Esophagus squamous epithelium (tissue), 4 donors: ENCODE results near the gene NUDT15.

Source experiments
- POLR2A ChIP-seq, 4 donors: fragments of 450-650 bp; IDR thresholded peaks; one replicate each; pipeline ENCODE4 v1.6.1; 2017; ENCODE audit warnings: antibody characterized with exemption in 4 of 4, mild to moderate bottlenecking in 4 of 4, moderate library complexity in 3 of 4
- TF ChIP-seq, protein P1 (sequence below), 6 experiments: fragments of 450-650 bp in 4 of 6; fragments of 200-600 bp in 2 of 6; sonication (generic) in 2 of 6; IDR thresholded peaks; one replicate each; pipeline ENCODE4 v1.5.1; 2016 to 2019; ENCODE audit warnings: antibody characterized with exemption in 6 of 6, mild to moderate bottlenecking in 4 of 6, moderate library complexity in 4 of 6

DNA sequence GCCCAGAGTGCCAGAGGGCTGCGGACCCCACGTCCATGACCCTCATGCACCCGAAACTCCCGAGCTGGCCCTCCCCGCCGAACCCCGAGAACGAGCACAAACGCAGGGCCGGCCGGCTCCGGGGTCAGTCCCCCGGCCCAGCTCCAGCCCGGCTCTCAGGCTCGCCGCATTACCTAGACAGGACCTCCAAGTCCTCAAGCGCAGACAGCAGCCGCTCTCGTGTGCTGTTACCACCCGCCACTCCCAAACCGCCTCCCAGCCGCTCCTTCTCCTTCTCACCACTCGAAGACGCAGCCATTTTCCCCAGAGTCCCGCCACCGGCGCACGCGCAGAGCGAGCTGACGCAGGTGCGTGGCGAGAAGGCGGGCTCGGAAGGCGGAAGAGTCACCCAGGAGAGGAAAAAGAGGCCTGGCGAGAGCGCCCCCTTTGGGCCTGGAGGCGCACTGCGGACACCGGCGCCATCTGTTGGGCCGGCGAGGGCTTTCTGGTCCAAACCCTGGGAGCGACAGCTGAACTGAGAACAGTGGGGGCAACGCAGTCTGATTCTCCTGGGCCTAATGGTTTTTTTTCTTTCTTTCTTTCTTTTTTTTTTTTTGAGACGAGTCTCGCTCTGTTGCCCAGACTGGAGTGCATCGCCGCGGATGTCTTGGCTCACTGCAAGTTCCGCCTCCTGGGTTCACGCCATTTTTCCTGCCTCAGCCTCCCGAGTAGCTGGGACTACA lies 57.4 kb downstream of the NUDT15 start, which contains the start of gene MED4:
- TF ChIP-seq, protein P1, sequence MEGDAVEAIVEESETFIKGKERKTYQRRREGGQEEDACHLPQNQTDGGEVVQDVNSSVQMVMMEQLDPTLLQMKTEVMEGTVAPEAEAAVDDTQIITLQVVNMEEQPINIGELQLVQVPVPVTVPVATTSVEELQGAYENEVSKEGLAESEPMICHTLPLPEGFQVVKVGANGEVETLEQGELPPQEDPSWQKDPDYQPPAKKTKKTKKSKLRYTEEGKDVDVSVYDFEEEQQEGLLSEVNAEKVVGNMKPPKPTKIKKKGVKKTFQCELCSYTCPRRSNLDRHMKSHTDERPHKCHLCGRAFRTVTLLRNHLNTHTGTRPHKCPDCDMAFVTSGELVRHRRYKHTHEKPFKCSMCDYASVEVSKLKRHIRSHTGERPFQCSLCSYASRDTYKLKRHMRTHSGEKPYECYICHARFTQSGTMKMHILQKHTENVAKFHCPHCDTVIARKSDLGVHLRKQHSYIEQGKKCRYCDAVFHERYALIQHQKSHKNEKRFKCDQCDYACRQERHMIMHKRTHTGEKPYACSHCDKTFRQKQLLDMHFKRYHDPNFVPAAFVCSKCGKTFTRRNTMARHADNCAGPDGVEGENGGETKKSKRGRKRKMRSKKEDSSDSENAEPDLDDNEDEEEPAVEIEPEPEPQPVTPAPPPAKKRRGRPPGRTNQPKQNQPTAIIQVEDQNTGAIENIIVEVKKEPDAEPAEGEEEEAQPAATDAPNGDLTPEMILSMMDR (IDR thresholded peaks at IDR 0.05): peak; percentile 97 to 100 (median 99)
- peak in 3 of 4 donors; percentile 61 to 83 (median 65) for TF ChIP-seq POLR2A (IDR thresholded peaks at IDR 0.05)
